IMR-90 (cell line): ENCODE measurements around the gene DGKZ. TPM values are rescaled to one million over a fixed set of nuclear protein-coding genes. Genes with fewer than 3 reads are reported as not detected.
"Not testable (repeated sequence)": the region's sequence is repeated elsewhere in the genome, so short reads cannot be mapped to it uniquely, and the experiment has no call there.

Source experiments
- ATAC-seq: fragments of 200-7000 bp; cut with Tn5 transposase; 2 replicates; pipeline ENCODE4 v1.9.1; 2020; ENCODE audit warnings: low read depth, mild to moderate bottlenecking, moderate library complexity
- BruUV-seq: library from RNA; stranded (reverse); fragments of 400-500 nt; replicated peaks from 2 replicates; lab custom pipeline; 2021; lab: Mats Ljungman, UMichigan
- CTCF ChIA-PET: fragments of 300-600 bp; formaldehyde crosslinking; extraction: SDS; loops from one replicate; lab custom pipeline; 2021; ENCODE audit warnings: antibody characterized with exemption; lab: Yijun Ruan, JAX
- POLR2A ChIA-PET: fragments of 300-600 bp; sonication (Branson Sonifier 250); formaldehyde crosslinking; loops from one replicate; lab custom pipeline; 2022; ENCODE audit warnings: antibody characterized with exemption; ENCODE audit not compliant: unreplicated experiment; lab: Charles Lee
- DNase-seq: peaks from one replicate; pipeline ENCODE4 v3.0.0; 2013
- H2AFZ ChIP-seq: replicated peaks from 2 replicates; pipeline ENCODE3; 2013; ENCODE audit warnings: low read length, mild to moderate bottlenecking; ENCODE audit not compliant: poor library complexity
- H2AK5ac ChIP-seq: 2 replicates; pipeline ENCODE4 v1.6.1; 2013; ENCODE audit warnings: low read depth, low read length, inconsistent platforms
- H2AK9ac ChIP-seq: replicated peaks from 2 replicates; pipeline ENCODE3; 2013; ENCODE audit warnings: mild to moderate bottlenecking, low read depth, low read length, moderate library complexity; ENCODE audit not compliant: poor library complexity
- H2BK120ac ChIP-seq: 2 replicates; pipeline ENCODE4 v1.6.1; 2013; ENCODE audit warnings: low read depth, low read length, inconsistent platforms
- H2BK15ac ChIP-seq: 3 replicates; pipeline ENCODE4 v1.6.1; 2013; ENCODE audit warnings: low read depth, low read length, inconsistent platforms
- H2BK20ac ChIP-seq: 2 replicates; pipeline ENCODE4 v1.6.1; 2013; ENCODE audit warnings: low read depth, mild to moderate bottlenecking, inconsistent platforms, low read length, moderate library complexity
- H2BK5ac ChIP-seq: 2 replicates; pipeline ENCODE4 v1.6.1; 2013; ENCODE audit warnings: mild to moderate bottlenecking, low read depth, low read length, inconsistent platforms; ENCODE audit not compliant: poor library complexity, severe bottlenecking
- H3K14ac ChIP-seq: replicated peaks from 2 replicates; pipeline ENCODE4 v1.6.1; 2013; ENCODE audit warnings: low read depth, low read length, inconsistent platforms
- H3K18ac ChIP-seq: 2 replicates; pipeline ENCODE4 v1.6.1; 2013; ENCODE audit warnings: low read depth, low read length, control low read depth
- H3K23ac ChIP-seq: 2 replicates; pipeline ENCODE4 v1.6.1; 2013; ENCODE audit warnings: low read depth, low read length, inconsistent platforms
- H3K27ac ChIP-seq: 2 replicates; pipeline ENCODE4 v1.5.1; 2013; ENCODE audit warnings: mild to moderate bottlenecking, control low read depth, low read length; ENCODE audit not compliant: insufficient read depth
- H3K27me3 ChIP-seq: 2 replicates; pipeline ENCODE4 v1.6.1; 2013; ENCODE audit warnings: low read length; ENCODE audit not compliant: control insufficient read depth, insufficient read depth
- H3K36me3 ChIP-seq: 2 replicates; pipeline ENCODE4 v1.6.1; 2013; ENCODE audit warnings: low read length, mixed read lengths; ENCODE audit not compliant: control insufficient read depth, insufficient read depth
- H3K4ac ChIP-seq: 2 replicates; pipeline ENCODE4 v1.6.1; 2013; ENCODE audit warnings: low read depth, low read length, inconsistent platforms
- H3K4me1 ChIP-seq: 2 replicates; pipeline ENCODE4 v1.6.1; 2013; ENCODE audit warnings: low read length, mixed read lengths; ENCODE audit not compliant: control insufficient read depth, insufficient read depth
- H3K4me2 ChIP-seq: 2 replicates; pipeline ENCODE4 v1.6.1; 2013; ENCODE audit warnings: low read depth, mild to moderate bottlenecking, control low read depth, low read length, moderate library complexity
- H3K4me3 ChIP-seq: 2 replicates; pipeline ENCODE4 v1.5.1; 2013; ENCODE audit warnings: low read depth, mild to moderate bottlenecking, control low read depth, low read length, moderate library complexity; ENCODE audit not compliant: insufficient read depth
- H3K56ac ChIP-seq: 2 replicates; pipeline ENCODE4 v1.6.1; 2013; ENCODE audit warnings: low read length, inconsistent platforms; ENCODE audit not compliant: insufficient read depth; ENCODE audit errors: extremely low read depth
- H3K79me1 ChIP-seq, 2 experiments: 2 replicates each; pipeline ENCODE4 v1.6.1; 2013; ENCODE audit warnings: low read length in 2 of 2, inconsistent platforms in 1 of 2, low read depth in 1 of 2
- H3K9ac ChIP-seq: 2 replicates; pipeline ENCODE4 v1.6.1; 2013; ENCODE audit warnings: low read depth, low read length, control low read depth
- H3K9me1 ChIP-seq: 2 replicates; pipeline ENCODE4 v1.6.1; 2013; ENCODE audit warnings: low read length, inconsistent platforms; ENCODE audit not compliant: insufficient read depth
- H3K9me3 ChIP-seq: 2 replicates; pipeline ENCODE4 v1.6.1; 2013; ENCODE audit warnings: low read length; ENCODE audit not compliant: control insufficient read depth, insufficient read depth
- H4K20me1 ChIP-seq: 2 replicates; pipeline ENCODE4 v1.6.1; 2013; ENCODE audit warnings: low read length, inconsistent platforms; ENCODE audit not compliant: insufficient read depth
- H4K5ac ChIP-seq: 2 replicates; pipeline ENCODE4 v1.6.1; 2013; ENCODE audit warnings: mild to moderate bottlenecking, low read depth, low read length, control low read depth
- H4K8ac ChIP-seq, 2 experiments: 2 replicates each; pipeline ENCODE4 v1.6.1; 2013; ENCODE audit warnings: low read depth in 2 of 2, low read length in 2 of 2, control low read depth in 1 of 2, inconsistent platforms in 1 of 2
- H4K91ac ChIP-seq: 2 replicates; pipeline ENCODE4 v1.6.1; 2013; ENCODE audit warnings: low read depth, low read length, inconsistent platforms; ENCODE audit not compliant: insufficient read depth
- CEBPB ChIP-seq: IDR thresholded peaks from 2 replicates; pipeline ENCODE4 v1.6.1; 2012; ENCODE audit warnings: low read depth, low read length, improper control_type of control experiment
- CTCF ChIP-seq: conservative IDR thresholded peaks from 2 replicates; pipeline ENCODE4 v1.5.1; 2012; ENCODE audit warnings: mild to moderate bottlenecking, low read depth, low read length, improper control_type of control experiment
- WGBS, 2 experiments: methylation state at CpG; one replicate each; pipeline versions ENCODE4 v1.1.5 to v1.1.7; 2013; ENCODE audit warnings: missing lambda C conversion rate in 2 of 2; ENCODE audit not compliant: insufficient read length in 1 of 2; ENCODE audit errors: extremely low coverage in 2 of 2; 5-methylcytosine and 5-hydroxymethylcytosine counted together
- dilution Hi-C: fragments of 300-500 bp; cut with HindIII; formaldehyde crosslinking; loops from one replicate; pipeline ENCODE4 v1.14.3; 2018; ENCODE audit warnings: low sequenced_read_pairs; ENCODE audit not compliant: unreplicated experiment
- in situ Hi-C: fragments of 300-500 bp; cut with MboI; formaldehyde crosslinking; loops from 3 replicates; pipeline ENCODE4 v1.14.3; 2019; ENCODE audit warnings: low sequenced_read_pairs, inconsistent platforms, mixed read lengths
- intact Hi-C: fragments of 100-400 bp; cut with micrococcal nuclease; formaldehyde crosslinking; loops from 2 replicates; pipeline ENCODE4 v1.10.0; 2022
- polyA plus RNA-seq, 3 experiments: library from polyadenylated mRNA; depleted of rRNA; stranded (reverse); fragments of >200 nt; gene quantifications; 2 replicates each; pipeline ENCODE4 v1.2.3, GENCODE V29; 2012; ENCODE audit warnings: low replicate concordance in 1 of 3
- total RNA-seq: library from RNA; depleted of rRNA; stranded (reverse); fragments of >200 nt; gene quantifications from 2 replicates; pipeline ENCODE4 v1.2.3, GENCODE V29; 2012

DGKZ gene
- total and polyA plus RNA-seq, 2 of the 4 experiments (the other 2 are of a cell fraction) = 46.8 to 62.0 TPM

GRCh38 chr11:46302866-46303265 is 44.4 kb upstream of the DGKZ start:
- ChIA-PET CTCF (no interaction called here), POLR2A (no interaction called here)
- H4K91ac ChIP-seq = no peak overlapping the region
- H3K4me3 ChIP-seq = no peak overlapping the region
- no peak overlapping the region for H2AFZ ChIP-seq
- H3K27ac ChIP-seq = peak overlapping the region; percentile 17; the same call in 1 of the 2 replicates
- dilution Hi-C loops = no loop called here
- peaks cover 16% of the 10 kb centered on the region for H3K9me1 ChIP-seq
- no peak overlapping the region for H3K56ac ChIP-seq
- H3K14ac ChIP-seq = no peak overlapping the region
- H4K20me1 ChIP-seq = peaks cover 25% of the 10 kb centered on the region
- H2BK15ac ChIP-seq = no peak overlapping the region
- WGBS, 2 experiments = 80% methylated on average over 2 of the region's 7 CpGs; no CpG with 5 or more reads in 1 of the 2 experiments
- BruUV-seq = no TSS peak
- no peaks in the 10 kb centered on the region for H3K9me3 ChIP-seq
- no peak overlapping the region for H2AK9ac ChIP-seq
- H2BK120ac ChIP-seq = no peak overlapping the region
- H4K5ac ChIP-seq = no peak overlapping the region
- DNase-seq = no peak
- 0 out of 2 replicates have a peak overlapping the region, but pooled peaks have one; percentile 11 for H2AK5ac ChIP-seq
- H2BK20ac ChIP-seq = no peak overlapping the region
- no peak overlapping the region for H3K4me2 ChIP-seq
- peaks cover 49% of the 10 kb centered on the region for H3K36me3 ChIP-seq
- H3K4me1 ChIP-seq = peaks cover 22% of the 10 kb centered on the region
- H3K79me1 ChIP-seq = peaks cover 16 to 77% of the 10 kb centered on the region in 2 experiments
- intact Hi-C loops = no loop called here
- no peak for ATAC-seq
- no peak overlapping the region for H3K9ac ChIP-seq
- no peak overlapping the region for H2BK5ac ChIP-seq
- no peaks in the 10 kb centered on the region for H3K27me3 ChIP-seq
- H3K4ac ChIP-seq = no peak overlapping the region
- no peak overlapping the region for H4K8ac ChIP-seq
- in situ Hi-C loops = loop anchor here (25.0 kb wide), 1 partner anchor 191 kb away; the partner anchor contains the start of gene PHF21A
- H3K18ac ChIP-seq = no peak overlapping the region
- H3K23ac ChIP-seq = no peak overlapping the region
- TF ChIP-seq CTCF (no peak), CEBPB (no peak)

GRCh38 chr11:46304036-46304435 is 43.2 kb upstream of the DGKZ start:
- H3K23ac ChIP-seq, intact Hi-C loops, H2BK15ac ChIP-seq, H3K56ac ChIP-seq, H2BK5ac ChIP-seq, H4K91ac ChIP-seq, H3K4me2 ChIP-seq, BruUV-seq, dilution Hi-C loops, H3K27ac ChIP-seq, H2BK120ac ChIP-seq, DNase-seq, H3K9me3 ChIP-seq, ATAC-seq, H3K9ac ChIP-seq, H4K5ac ChIP-seq, H2BK20ac ChIP-seq, H4K8ac ChIP-seq, H3K27me3 ChIP-seq, H3K4me3 ChIP-seq, H2AK9ac ChIP-seq, H3K4ac ChIP-seq, CTCF ChIA-PET, H3K14ac ChIP-seq, H3K18ac ChIP-seq, H2AK5ac ChIP-seq, H2AFZ ChIP-seq: not testable (repeated sequence)
- Histone ChIP-seq H3K9me1 (peaks cover 16% of the 10 kb centered on the region), H3K36me3 (peaks cover 52% of the 10 kb centered on the region), H4K20me1 (peaks cover 36% of the 10 kb centered on the region), H3K79me1 (peaks cover 19 to 83% of the 10 kb centered on the region in 2 experiments), H3K4me1 (peaks cover 20% of the 10 kb centered on the region)
- in situ Hi-C loops = loop anchor here (25.0 kb wide), 1 partner anchor 192 kb away; the partner anchor contains the start of gene PHF21A
- POLR2A ChIA-PET = interaction anchor here (0.5 kb wide), 1 partner anchor 26 kb away, joined by 8 read pairs; no protein-coding TSS in a partner anchor
- WGBS, 2 experiments = no CpG with 5 or more reads among the region's 12 CpGs
